Stomach (tissue), 4 donors: ENCODE measurements around the gene RIMS3.

Source experiments
- EP300 ChIP-seq: sonication (generic); formaldehyde crosslinking; IDR thresholded peaks from one replicate; pipeline ENCODE4 v1.6.1; 2017; ENCODE audit warnings: antibody characterized with exemption
- POLR2A ChIP-seq, 4 donors: fragments of 450-650 bp; IDR thresholded peaks; one replicate each; pipeline ENCODE4 v1.6.1; 2016; ENCODE audit warnings: antibody characterized with exemption in 4 of 4, control low read depth in 2 of 4, mild to moderate bottlenecking in 1 of 4, moderate library complexity in 1 of 4
- POLR2AphosphoS5 ChIP-seq, 3 donors: sonication (generic); formaldehyde crosslinking; IDR thresholded peaks; one replicate each; pipeline ENCODE4 v1.6.1; 2016; ENCODE audit warnings: antibody characterized with exemption in 3 of 3
- TF ChIP-seq, protein P1 (sequence below), 7 experiments: fragments of 450-650 bp in 4 of 7; fragments of 200-600 bp in 3 of 7; sonication (generic) in 3 of 7; IDR thresholded peaks; one replicate each; pipeline ENCODE4 v1.5.1; 2016 to 2019; ENCODE audit warnings: antibody characterized with exemption in 7 of 7, control low read depth in 2 of 7, mild to moderate bottlenecking in 1 of 7

DNA sequence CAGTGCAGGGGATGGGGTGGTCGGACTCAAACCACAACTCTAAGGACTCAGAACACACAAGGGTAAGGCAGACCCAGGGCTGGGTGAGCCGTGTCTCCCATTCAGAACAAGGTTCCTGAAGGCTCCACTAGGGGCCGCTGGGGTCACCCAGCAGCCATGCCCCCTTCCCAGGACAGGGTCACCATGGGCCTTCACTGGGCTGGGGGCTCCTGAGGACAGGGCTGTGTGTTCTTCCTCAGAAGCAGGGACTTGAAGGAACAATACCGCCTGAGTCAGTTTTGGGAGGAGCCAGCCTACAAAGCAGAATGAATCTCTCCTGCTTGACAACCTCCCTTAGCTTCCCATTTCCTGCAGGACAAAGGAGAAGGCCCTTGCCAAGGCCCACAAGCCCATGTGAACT, 15.4 kb downstream of the RIMS3 start:
- TF ChIP-seq, protein P1, sequence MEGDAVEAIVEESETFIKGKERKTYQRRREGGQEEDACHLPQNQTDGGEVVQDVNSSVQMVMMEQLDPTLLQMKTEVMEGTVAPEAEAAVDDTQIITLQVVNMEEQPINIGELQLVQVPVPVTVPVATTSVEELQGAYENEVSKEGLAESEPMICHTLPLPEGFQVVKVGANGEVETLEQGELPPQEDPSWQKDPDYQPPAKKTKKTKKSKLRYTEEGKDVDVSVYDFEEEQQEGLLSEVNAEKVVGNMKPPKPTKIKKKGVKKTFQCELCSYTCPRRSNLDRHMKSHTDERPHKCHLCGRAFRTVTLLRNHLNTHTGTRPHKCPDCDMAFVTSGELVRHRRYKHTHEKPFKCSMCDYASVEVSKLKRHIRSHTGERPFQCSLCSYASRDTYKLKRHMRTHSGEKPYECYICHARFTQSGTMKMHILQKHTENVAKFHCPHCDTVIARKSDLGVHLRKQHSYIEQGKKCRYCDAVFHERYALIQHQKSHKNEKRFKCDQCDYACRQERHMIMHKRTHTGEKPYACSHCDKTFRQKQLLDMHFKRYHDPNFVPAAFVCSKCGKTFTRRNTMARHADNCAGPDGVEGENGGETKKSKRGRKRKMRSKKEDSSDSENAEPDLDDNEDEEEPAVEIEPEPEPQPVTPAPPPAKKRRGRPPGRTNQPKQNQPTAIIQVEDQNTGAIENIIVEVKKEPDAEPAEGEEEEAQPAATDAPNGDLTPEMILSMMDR (IDR thresholded peaks at IDR 0.05), result no peak
- TF ChIP-seq POLR2A (IDR thresholded peaks at IDR 0.05) (no peak), EP300 (no peak), POLR2AphosphoS5 (IDR thresholded peaks at IDR 0.05) (no peak)
